Panc1 (cell line): ENCODE measurements around the gene ADGRD1. TPM values are rescaled to one million over a fixed set of nuclear protein-coding genes. Genes with fewer than 3 reads are reported as not detected.

Experiments used
- ATAC-seq: fragments of 200-7000 bp; cut with Tn5 transposase; 2 replicates; pipeline ENCODE4 v1.9.1; 2020; ENCODE audit warnings: mild to moderate bottlenecking, moderate library complexity
- BruUV-seq: library from RNA; stranded (reverse); fragments of 400-500 nt; replicated peaks from 2 replicates; lab custom pipeline; 2021; lab: Mats Ljungman, UMichigan
- CTCF ChIA-PET: fragments of 300-600 bp; sonication (Branson Sonifier 250); formaldehyde crosslinking; loops from one replicate; lab custom pipeline; 2022; ENCODE audit warnings: antibody characterized with exemption; lab: Charles Lee
- POLR2A ChIA-PET: fragments of 300-600 bp; sonication (Branson Sonifier 250); formaldehyde crosslinking; loops from one replicate; lab custom pipeline; 2022; ENCODE audit warnings: antibody characterized with exemption; lab: Charles Lee
- DNase-seq: peaks from one replicate; pipeline ENCODE4 v3.0.0-alpha.2; 2010; ENCODE audit warnings: low read depth, low spot score
- H3K27ac ChIP-seq: 2 replicates; pipeline ENCODE4 v1.5.1; 2011; ENCODE audit warnings: mild to moderate bottlenecking, low read length, inconsistent platforms
- H3K27me3 ChIP-seq: fragments of 200-500 bp; sonication (Bioruptor generic); 2 replicates; pipeline ENCODE4 v1.6.0; 2014; ENCODE audit warnings: low read length, inconsistent platforms; ENCODE audit not compliant: control insufficient read depth, insufficient read depth
- H3K36me3 ChIP-seq: fragments of 200-500 bp; sonication (Bioruptor generic); 2 replicates; pipeline ENCODE4 v1.5.1; 2014; ENCODE audit warnings: inconsistent platforms, mild to moderate bottlenecking, low read length, moderate library complexity; ENCODE audit not compliant: control insufficient read depth, insufficient read depth
- H3K4me1 ChIP-seq: 2 replicates; pipeline ENCODE4 v1.5.1; 2011; ENCODE audit warnings: inconsistent platforms, mild to moderate bottlenecking, low read length, moderate library complexity; ENCODE audit not compliant: control insufficient read depth, insufficient read depth
- H3K4me3 ChIP-seq, 2 experiments: 2 replicates each; pipeline ENCODE4 v1.5.1; 2011 to 2012; ENCODE audit warnings: low read depth in 2 of 2, low read length in 2 of 2, mild to moderate bottlenecking in 2 of 2, inconsistent platforms in 1 of 2, moderate library complexity in 1 of 2
- H3K9me3 ChIP-seq: fragments of 200-500 bp; sonication (Bioruptor generic); 2 replicates; pipeline ENCODE4 v1.5.1; 2014; ENCODE audit warnings: low read depth, mild to moderate bottlenecking, inconsistent platforms, low read length, moderate library complexity; ENCODE audit not compliant: control insufficient read depth, insufficient read depth
- CTCF ChIP-seq: fragments of 450-650 bp; IDR thresholded peaks from 2 replicates; pipeline ENCODE4 v1.5.1; 2017; ENCODE audit warnings: mild to moderate bottlenecking
- POLR2AphosphoS5 ChIP-seq: IDR thresholded peaks from 2 replicates; pipeline ENCODE4 v1.6.1; 2012; ENCODE audit warnings: mild to moderate bottlenecking, low read depth, low read length, moderate library complexity
- REST ChIP-seq, 2 experiments: IDR thresholded peaks; 2 replicates each; pipeline ENCODE4 v1.6.1; 2011 to 2012; ENCODE audit warnings: low read depth in 2 of 2, control low read depth in 1 of 2, low read length in 1 of 2, mild to moderate bottlenecking in 1 of 2, moderate library complexity in 1 of 2; ENCODE audit not compliant: insufficient read depth in 1 of 2
- SIN3A ChIP-seq: IDR thresholded peaks from 2 replicates; pipeline ENCODE4 v1.6.1; 2012; ENCODE audit warnings: low read depth, mild to moderate bottlenecking, low read length, moderate library complexity, borderline replicate concordance; ENCODE audit not compliant: insufficient read depth
- TCF7L2 ChIP-seq: IDR thresholded peaks from 2 replicates; pipeline ENCODE4 v1.6.1; 2011; ENCODE audit warnings: mild to moderate bottlenecking, low read depth, low read length, inconsistent platforms
- in situ Hi-C: cut with HindIII; loops from 2 replicates; pipeline ENCODE4 v1.10.0; 2016; ENCODE audit warnings: low sequenced_read_pairs, low pct_unique_long_range_greater_than_20kb
- intact Hi-C: fragments of 100-400 bp; cut with micrococcal nuclease; formaldehyde crosslinking; loops from one replicate; pipeline ENCODE4 v1.10.0; 2022; ENCODE audit not compliant: unreplicated experiment
- total RNA-seq: library from RNA; stranded (reverse); gene quantifications from one replicate; pipeline ENCODE4 v1.2.1, GENCODE V29; 2021; ENCODE audit not compliant: unreplicated experiment

The ADGRD1 gene
- total RNA-seq, 1 experiment from 2014 or later, result 0.21 TPM

GRCh38 chr12:131108177-131108955 is 154.7 kb downstream of the ADGRD1 start:
- CTCF ChIA-PET, result no interaction called here

GRCh38 chr12:131111446-131111845 is 157.7 kb downstream of the ADGRD1 start:
- TF ChIP-seq POLR2AphosphoS5 (no peak), CTCF (no peak), TCF7L2 (no peak), SIN3A (no peak), REST (IDR thresholded peaks at IDR 0.05; ENCODE audit: insufficient read depth in 1 of 2, low read depth in 2 of 2, low read length in 1 of 2) (no peak)
- H3K4me1 ChIP-seq, result no peaks in the 10 kb centered on the region
- no peak overlapping the region for H3K27ac ChIP-seq
- H3K4me3 ChIP-seq, result no peak overlapping the region
- ChIA-PET POLR2A (no interaction called here), CTCF (interaction anchor here (1.0 kb wide), 1 partner anchor 21 kb away, joined by 3 read pairs; no protein-coding TSS in a partner anchor)
- no TSS peak for BruUV-seq
- H3K27me3 ChIP-seq, result peaks cover 9% of the 10 kb centered on the region
- in situ Hi-C loops, result no loop called here
- no peaks in the 10 kb centered on the region for H3K9me3 ChIP-seq
- H3K36me3 ChIP-seq, result no peaks in the 10 kb centered on the region
- intact Hi-C loops, result no loop called here
- no peak for ATAC-seq
- no peak for DNase-seq

More at GRCh38 chr12:131108177-131108955, 154.7 kb downstream of the ADGRD1 start:
- no peak overlapping the region for H3K27ac ChIP-seq
- no peaks in the 10 kb centered on the region for H3K4me1 ChIP-seq
- no peak for TF ChIP-seq POLR2AphosphoS5
- TF ChIP-seq REST (IDR thresholded peaks at IDR 0.05; ENCODE audit: insufficient read depth in 1 of 2, low read depth in 2 of 2, low read length in 1 of 2), result no peak
- TF ChIP-seq SIN3A, result no peak
- no peak for TF ChIP-seq CTCF
- TF ChIP-seq TCF7L2, result no peak
- H3K27me3 ChIP-seq, result peaks cover 9% of the 10 kb centered on the region
- H3K4me3 ChIP-seq, result no peak overlapping the region
- DNase-seq (no peak), ATAC-seq (no peak)
- no peaks in the 10 kb centered on the region for H3K36me3 ChIP-seq
- in situ Hi-C loops, result no loop called here
- no TSS peak for BruUV-seq
- intact Hi-C loops, result no loop called here
- POLR2A ChIA-PET, result no interaction called here
- no peaks in the 10 kb centered on the region for H3K9me3 ChIP-seq
